HepG2 (cell line): ENCODE results near the gene PIM3. TPM values are rescaled to one million over a fixed set of nuclear protein-coding genes. Genes with fewer than 3 reads are reported as not detected.

Experiments used
- ATF6 ChIP-seq: sonication (generic); formaldehyde crosslinking; conservative IDR thresholded peaks from 2 replicates; pipeline ENCODE4 v1.4.0; 2020; ENCODE audit warnings: missing genetic modification reagents
- HHEX ChIP-seq: IDR thresholded peaks from 2 replicates; pipeline ENCODE4 v1.6.1; 2016; ENCODE audit warnings: control low read depth
- KDM3A ChIP-seq: IDR thresholded peaks from 2 replicates; pipeline ENCODE4 v1.6.1; 2018; ENCODE audit warnings: low read depth, missing compliant biosample characterization
- MIER3 ChIP-seq: IDR thresholded peaks from 2 replicates; pipeline ENCODE4 v1.6.1; 2016; ENCODE audit warnings: missing compliant biosample characterization, borderline replicate concordance
- ONECUT2 ChIP-seq: sonication (generic); formaldehyde crosslinking; IDR thresholded peaks from 2 replicates; pipeline ENCODE4 v1.4.0; 2020; ENCODE audit warnings: missing genetic modification reagents
- PAWR ChIP-seq: sonication (generic); formaldehyde crosslinking; IDR thresholded peaks from 2 replicates; pipeline ENCODE4 v1.4.0; 2020; ENCODE audit warnings: missing genetic modification reagents, mild to moderate bottlenecking, borderline replicate concordance
- SMAD1 ChIP-seq: sonication (generic); formaldehyde crosslinking; IDR thresholded peaks from 2 replicates; pipeline ENCODE4 v1.4.0; 2020; ENCODE audit warnings: missing genetic modification reagents, low read depth, mild to moderate bottlenecking, borderline replicate concordance
- TFDP1 ChIP-seq: IDR thresholded peaks from 2 replicates; pipeline ENCODE4 v1.6.1; 2016; ENCODE audit warnings: missing compliant biosample characterization, missing genetic modification reagents, borderline replicate concordance
- ZFP1 ChIP-seq: IDR thresholded peaks from 2 replicates; pipeline ENCODE4 v1.6.1; 2016
- ZFP36 ChIP-seq: fragments of 150-350 bp; IDR thresholded peaks from 2 replicates; pipeline ENCODE4 v1.6.1; 2018; ENCODE audit warnings: borderline replicate concordance, low read length, low read depth; ENCODE audit not compliant: partially characterized antibody
- ZNF362 ChIP-seq: sonication (generic); formaldehyde crosslinking; IDR thresholded peaks from 2 replicates; pipeline ENCODE4 v1.4.0; 2020; ENCODE audit warnings: missing genetic modification reagents, mild to moderate bottlenecking, borderline replicate concordance
- ZNF407 ChIP-seq: sonication (generic); formaldehyde crosslinking; IDR thresholded peaks from one replicate; pipeline ENCODE4 v1.5.1; 2020; ENCODE audit warnings: mild to moderate bottlenecking, missing genetic modification reagents; ENCODE audit errors: not compliant biosample characterization
- ZNF530 ChIP-seq: sonication (generic); formaldehyde crosslinking; IDR thresholded peaks from 2 replicates; pipeline ENCODE4 v1.5.0; 2020; ENCODE audit warnings: low read depth, mild to moderate bottlenecking, missing genetic modification reagents
- ZNF597 ChIP-seq: sonication (generic); formaldehyde crosslinking; IDR thresholded peaks from 2 replicates; pipeline ENCODE4 v1.5.0; 2020; ENCODE audit warnings: missing genetic modification reagents
- polyA plus RNA-seq, 8 experiments: library from polyadenylated mRNA; depleted of rRNA in 3 of 8; stranded (reverse) in 7 of 8; unstranded in 1 of 8; fragments of >200 nt; fragmentation: Illumina TruSeq in 4 of 8; extraction: Trizol in 4 of 8; gene quantifications; 2 replicates each; pipeline versions ENCODE4 v1.2.1 to v1.2.3, GENCODE V29; 2011 to 2016; ENCODE audit warnings: low read depth in 4 of 8, missing spikeins in 1 of 8, mixed read lengths in 1 of 8; ENCODE audit not compliant: insufficient read depth in 1 of 8
- total RNA-seq, 5 experiments: library from RNA; depleted of rRNA; stranded (reverse); fragments of >200 nt; fragmentation: Illumina TruSeq; extraction: Trizol; gene quantifications; 2 replicates each; pipeline ENCODE4 v1.2.3, GENCODE V29; 2016; ENCODE audit warnings: low read depth in 1 of 5

Gene PIM3
- total and polyA plus RNA-seq, 2 of the 13 experiments (the other 11 are each of a cell fraction or from before 2014, with no cell fraction given), result 21.6 to 31.2 TPM

- no peak for TF ChIP-seq ZNF407
- no peak for TF ChIP-seq ZNF597
- TF ChIP-seq MIER3 (CRISPR knock-in tag), result no peak; the same call in 1 of the 2 replicates
- no peak for TF ChIP-seq ZNF530
- TF ChIP-seq ZFP1, result no peak
- TF ChIP-seq ZFP36, result no peak
- TF ChIP-seq SMAD1 (CRISPR knock-in tag), result no peak
- TF ChIP-seq TFDP1 (CRISPR knock-in tag), result no peak; the same call in 1 of the 2 replicates
- TF ChIP-seq PAWR (CRISPR knock-in tag), result no peak
- TF ChIP-seq ZNF362 (CRISPR knock-in tag), result no peak
- TF ChIP-seq ATF6 (CRISPR knock-in tag), result no peak
- no peak for TF ChIP-seq KDM3A (CRISPR knock-in tag)
- TF ChIP-seq HHEX (CRISPR knock-in tag), result no peak
- TF ChIP-seq ONECUT2, result no peak
Observed at GRCh38 chr22:49958931-49959781, 1.4 kb upstream of the PIM3 start (continued).
